Spleen (tissue), 11 donors: ENCODE data around the gene POFUT1. TPM values are rescaled to one million over a fixed set of nuclear protein-coding genes. Genes with fewer than 3 reads are reported as not detected.
A peak's percentile ranks its signal among the peaks of the same experiment; 100 is the strongest.

Experiments
- DNase-seq: peaks from one replicate; pipeline ENCODE4 v3.0.0-alpha.2; 2020
- H3K27ac ChIP-seq, 8 donors: fragments of 200-600 bp; sonication (generic) in 7 of 8; 1 replicate in 4 of 8; 2 replicates in 4 of 8; pipeline versions ENCODE4 v1.5.0 to v1.8.0; 2016 to 2021; ENCODE audit warnings: inconsistent platforms in 4 of 8, mild to moderate bottlenecking in 4 of 8, moderate library complexity in 1 of 8
- H3K27me3 ChIP-seq, 7 donors: fragments of 200-600 bp; sonication (generic) in 6 of 7; replicated peaks in 1 of 7; 1 replicate in 4 of 7; 2 replicates in 3 of 7; pipeline versions ENCODE4 v1.5.0 to v1.8.0; 2016 to 2021; ENCODE audit warnings: inconsistent platforms in 3 of 7, mild to moderate bottlenecking in 1 of 7
- H3K36me3 ChIP-seq, 6 donors: fragments of 200-600 bp; sonication (generic) in 5 of 6; 1 replicate in 4 of 6; 2 replicates in 2 of 6; pipeline versions ENCODE4 v1.5.0 to v1.8.0; 2016 to 2021; ENCODE audit warnings: inconsistent platforms in 2 of 6
- H3K4me1 ChIP-seq, 6 donors: fragments of 200-600 bp; sonication (generic) in 5 of 6; 1 replicate in 3 of 6; 2 replicates in 3 of 6; pipeline versions ENCODE4 v1.5.0 to v1.8.0; 2016 to 2021; ENCODE audit warnings: inconsistent platforms in 3 of 6
- H3K4me3 ChIP-seq, 8 donors: fragments of 200-600 bp; sonication (generic) in 7 of 8; 1 replicate in 4 of 8; 2 replicates in 4 of 8; pipeline versions ENCODE4 v1.5.0 to v1.8.0; 2016 to 2021; ENCODE audit warnings: inconsistent platforms in 4 of 8, mild to moderate bottlenecking in 4 of 8, moderate library complexity in 2 of 8
- H3K9me3 ChIP-seq, 8 donors: fragments of 200-600 bp; sonication (generic) in 7 of 8; 1 replicate in 4 of 8; 2 replicates in 4 of 8; pipeline versions ENCODE4 v1.5.0 to v1.8.0; 2016 to 2021; ENCODE audit warnings: inconsistent platforms in 4 of 8
- POLR2A ChIP-seq, 3 donors: fragments of 450-650 bp; IDR thresholded peaks; one replicate each; pipeline ENCODE4 v1.5.1; 2017; ENCODE audit warnings: antibody characterized with exemption in 3 of 3, mild to moderate bottlenecking in 1 of 3
- POLR2AphosphoS5 ChIP-seq, 3 donors: sonication (generic); formaldehyde crosslinking; IDR thresholded peaks; one replicate each; pipeline ENCODE4 v1.5.1; 2017; ENCODE audit warnings: antibody characterized with exemption in 3 of 3
- WGBS, 5 donors: extraction: QIAGEN DNeasy Blood & Tissue Kit in 3 of 5; methylation state at CpG; one replicate each; pipeline versions ENCODE4 v1.1.5 to v1.1.7; 2013 to 2018; 5-methylcytosine and 5-hydroxymethylcytosine counted together
- intact Hi-C: fragments of 100-400 bp; cut with DNase I; formaldehyde crosslinking; loops from one replicate; pipeline ENCODE4 v1.15.0; 2023; ENCODE audit warnings: low total_unique reads
- polyA plus RNA-seq, 3 donors: library from polyadenylated mRNA; stranded (reverse); fragments of 200-250 nt; gene quantifications; one replicate each; pipeline ENCODE4 v1.2.1, GENCODE V29; 2013
- total RNA-seq, 7 donors: library from RNA; depleted of rRNA in 3 of 7; stranded (reverse); fragments of >200 nt in 3 of 7; fragmentation: NEBNext Ultra II Directional in 4 of 7; extraction: Animal tissue kit (Norgen Biotek cat#: 25700) in 4 of 7; gene quantifications; one replicate each; pipeline versions ENCODE4 v1.1.0 to v1.2.1, GENCODE V29; 2016 to 2021
- TF ChIP-seq, protein P1 (sequence below), 11 experiments: fragments of 200-600 bp in 7 of 11; fragments of 450-650 bp in 4 of 11; sonication (generic) in 4 of 11; IDR thresholded peaks in 8 of 11; conservative IDR thresholded peaks in 3 of 11; 1 replicate in 7 of 11; 2 replicates in 4 of 11; pipeline versions ENCODE4 v1.4.0 to v1.8.0; 2016 to 2021; ENCODE audit warnings: antibody characterized with exemption in 11 of 11, inconsistent platforms in 4 of 11, mild to moderate bottlenecking in 1 of 11
- donor health status: healthy with polysubstance abuse.
- donor health status: DM: no; HTN: no; CAD: no; lungs with moderate emphysema.
- donor health status: DM: no; HTN: no; CAD: no.
- donor health status: Bipolar disorder and iron deficiency.
- donor health status: healthy.
- donor health status: DM: no; HTN: no; CAD: no.
- donor health status: DM: yes; HTN: yes; CAD: no.

The POFUT1 gene
- total and polyA plus RNA-seq, 10 donors: 3.8 to 26.3 (median 21.0) TPM

DNA sequence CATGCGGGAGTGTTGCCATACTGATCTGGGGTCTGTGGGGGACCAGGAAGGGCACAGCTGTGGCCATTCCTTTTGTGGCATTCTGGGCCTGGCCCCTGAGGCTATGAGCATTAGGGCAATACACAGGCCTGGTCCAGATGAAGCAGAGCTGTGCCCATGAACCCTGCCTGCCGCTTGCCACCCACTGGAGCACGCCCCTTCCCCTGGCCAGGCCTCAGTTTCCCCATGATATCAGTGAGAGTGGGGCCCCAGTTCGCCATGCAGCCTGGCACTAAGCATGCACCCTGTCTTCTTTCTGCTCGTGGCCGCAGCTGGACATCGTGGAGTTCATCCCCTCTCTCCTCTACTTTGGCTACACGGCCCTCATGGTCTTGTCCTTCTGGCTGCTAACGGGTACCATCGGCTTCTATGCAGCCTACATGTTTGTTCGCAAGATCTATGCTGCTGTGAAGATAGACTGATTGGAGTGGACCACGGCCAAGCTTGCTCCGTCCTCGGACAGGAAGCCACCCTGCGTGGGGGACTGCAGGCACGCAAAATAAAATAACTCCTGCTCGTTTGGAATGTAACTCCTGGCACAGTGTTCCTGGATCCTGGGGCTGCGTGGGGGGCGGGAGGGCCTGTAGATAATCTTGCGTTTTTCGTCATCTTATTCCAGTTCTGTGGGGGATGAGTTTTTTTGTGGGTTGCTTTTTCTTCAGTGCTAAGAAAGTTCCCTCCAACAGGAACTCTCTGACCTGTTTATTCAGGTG, 42.5 kb upstream of the POFUT1 start:
- H3K36me3 ChIP-seq: peaks cover 0 to 77% (median 61%) of the 10 kb centered on the region in 6 donors
- no peaks in the 10 kb centered on the region for H3K27me3 ChIP-seq
- H3K4me1 ChIP-seq: peaks cover 0 to 9% (median 0%) of the 10 kb centered on the region in 6 donors
- no peak overlapping the region for H3K4me3 ChIP-seq
- DNase-seq: peak; percentile 35
- TF ChIP-seq, protein P1, sequence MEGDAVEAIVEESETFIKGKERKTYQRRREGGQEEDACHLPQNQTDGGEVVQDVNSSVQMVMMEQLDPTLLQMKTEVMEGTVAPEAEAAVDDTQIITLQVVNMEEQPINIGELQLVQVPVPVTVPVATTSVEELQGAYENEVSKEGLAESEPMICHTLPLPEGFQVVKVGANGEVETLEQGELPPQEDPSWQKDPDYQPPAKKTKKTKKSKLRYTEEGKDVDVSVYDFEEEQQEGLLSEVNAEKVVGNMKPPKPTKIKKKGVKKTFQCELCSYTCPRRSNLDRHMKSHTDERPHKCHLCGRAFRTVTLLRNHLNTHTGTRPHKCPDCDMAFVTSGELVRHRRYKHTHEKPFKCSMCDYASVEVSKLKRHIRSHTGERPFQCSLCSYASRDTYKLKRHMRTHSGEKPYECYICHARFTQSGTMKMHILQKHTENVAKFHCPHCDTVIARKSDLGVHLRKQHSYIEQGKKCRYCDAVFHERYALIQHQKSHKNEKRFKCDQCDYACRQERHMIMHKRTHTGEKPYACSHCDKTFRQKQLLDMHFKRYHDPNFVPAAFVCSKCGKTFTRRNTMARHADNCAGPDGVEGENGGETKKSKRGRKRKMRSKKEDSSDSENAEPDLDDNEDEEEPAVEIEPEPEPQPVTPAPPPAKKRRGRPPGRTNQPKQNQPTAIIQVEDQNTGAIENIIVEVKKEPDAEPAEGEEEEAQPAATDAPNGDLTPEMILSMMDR (IDR thresholded peaks at IDR 0.05 in 8 of 11, conservative IDR thresholded peaks at IDR 0.05 in 3 of 11): no peak
- TF ChIP-seq POLR2AphosphoS5 (IDR thresholded peaks at IDR 0.05): peak; percentile 29 to 50 (median 41)
- H3K27ac ChIP-seq: peak overlapping the region in 4 of 8 donors; percentile 36 to 56 (median 50)
- WGBS, 5 donors: 81 to 93% (median 89%) methylated on average over 21 of the region's 21 CpGs
- no peaks in the 10 kb centered on the region for H3K9me3 ChIP-seq
- intact Hi-C loops: no loop called here

DNA sequence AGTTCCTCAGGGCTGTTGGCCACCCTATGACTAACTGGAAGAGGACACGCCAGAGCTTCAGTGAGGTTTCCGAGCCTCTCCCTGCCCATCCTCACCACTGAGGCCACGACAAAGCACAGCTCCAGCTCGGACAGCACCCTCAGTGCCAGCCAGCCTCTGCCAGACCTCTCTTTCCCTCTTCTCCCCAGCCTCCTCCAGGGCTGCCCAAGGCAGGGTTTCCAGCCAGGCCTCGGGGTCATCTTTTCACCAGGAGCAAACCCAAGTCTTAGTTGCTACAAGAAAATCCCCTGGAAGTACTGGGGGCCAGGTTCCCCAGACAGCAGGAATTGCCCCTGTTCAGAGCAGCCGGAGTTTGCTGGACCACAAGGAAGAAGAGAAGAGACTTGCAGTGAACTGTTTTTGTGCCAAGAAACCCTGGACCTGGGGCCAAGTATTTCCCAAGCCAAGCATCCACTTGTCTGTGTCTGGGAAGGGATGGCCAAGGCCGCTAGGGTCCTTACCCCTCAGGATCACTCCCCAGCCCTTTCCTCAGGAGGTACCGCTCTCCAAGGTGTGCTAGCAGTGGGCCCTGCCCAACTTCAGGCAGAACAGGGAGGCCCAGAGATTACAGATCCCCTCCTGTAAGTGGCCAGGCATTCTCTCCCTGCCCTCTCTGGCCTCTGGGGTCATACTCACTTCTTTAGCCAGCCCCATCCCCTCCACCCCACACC, 41.7 kb upstream of the POFUT1 start:
- Histone ChIP-seq H3K4me1 (peaks cover 0 to 9% (median 0%) of the 10 kb centered on the region in 6 donors), H3K36me3 (peaks cover 0 to 68% (median 55%) of the 10 kb centered on the region in 6 donors), H3K27ac (peak overlapping the region in 4 of 8 donors; percentile 8 to 52 (median 42)), H3K9me3 (no peaks in the 10 kb centered on the region), H3K27me3 (no peaks in the 10 kb centered on the region), H3K4me3 (no peak overlapping the region)
- 87 to 95% (median 90%) methylated on average over 8 of the region's 8 CpGs for WGBS, 5 donors
- peak; percentile 33 for DNase-seq
- intact Hi-C loops: no loop called here
- TF ChIP-seq POLR2A (IDR thresholded peaks at IDR 0.05) (no peak), POLR2AphosphoS5 (IDR thresholded peaks at IDR 0.05) (no peak)
- TF ChIP-seq, protein P1 (IDR thresholded peaks at IDR 0.05 in 8 of 11, conservative IDR thresholded peaks at IDR 0.05 in 3 of 11): no peak

DNA sequence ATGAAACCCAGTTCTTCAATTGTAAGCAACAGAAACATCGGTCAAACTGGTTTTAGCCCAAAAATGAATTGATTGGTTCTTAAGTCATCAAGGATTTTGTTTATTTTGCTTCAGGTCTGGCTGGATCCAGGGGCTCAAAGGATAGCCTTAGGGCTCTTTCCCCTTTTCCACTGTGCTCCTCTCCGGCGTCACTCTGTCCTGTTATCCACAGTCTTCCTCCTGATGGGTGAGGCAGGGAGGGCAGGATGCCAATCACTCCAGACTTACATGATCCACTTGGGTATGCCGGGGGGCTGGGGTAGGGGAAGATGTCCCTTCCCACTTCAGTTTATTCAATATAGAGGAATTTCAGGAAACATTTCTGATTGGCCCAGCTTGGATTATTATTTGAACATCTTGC, 40.1 kb upstream of the POFUT1 start:
- peak; percentile 16 for DNase-seq
- H3K36me3 ChIP-seq: peaks cover 0 to 53% (median 40%) of the 10 kb centered on the region in 6 donors
- no peaks in the 10 kb centered on the region for H3K27me3 ChIP-seq
- no peak overlapping the region for H3K4me3 ChIP-seq
- H3K4me1 ChIP-seq: peaks cover 0 to 9% (median 0%) of the 10 kb centered on the region in 6 donors
- intact Hi-C loops: no loop called here
- WGBS, 5 donors: 94 to 98% (median 95%) methylated on average over 4 of the region's 4 CpGs
- H3K9me3 ChIP-seq: no peaks in the 10 kb centered on the region
- no peak overlapping the region for H3K27ac ChIP-seq
- TF ChIP-seq, protein P1 (IDR thresholded peaks at IDR 0.05 in 8 of 11, conservative IDR thresholded peaks at IDR 0.05 in 3 of 11): no peak
- TF ChIP-seq POLR2AphosphoS5 (IDR thresholded peaks at IDR 0.05) (no peak), POLR2A (IDR thresholded peaks at IDR 0.05) (no peak)
